Measurements from ENCODE around the gene ADAMTS17.

DNA sequence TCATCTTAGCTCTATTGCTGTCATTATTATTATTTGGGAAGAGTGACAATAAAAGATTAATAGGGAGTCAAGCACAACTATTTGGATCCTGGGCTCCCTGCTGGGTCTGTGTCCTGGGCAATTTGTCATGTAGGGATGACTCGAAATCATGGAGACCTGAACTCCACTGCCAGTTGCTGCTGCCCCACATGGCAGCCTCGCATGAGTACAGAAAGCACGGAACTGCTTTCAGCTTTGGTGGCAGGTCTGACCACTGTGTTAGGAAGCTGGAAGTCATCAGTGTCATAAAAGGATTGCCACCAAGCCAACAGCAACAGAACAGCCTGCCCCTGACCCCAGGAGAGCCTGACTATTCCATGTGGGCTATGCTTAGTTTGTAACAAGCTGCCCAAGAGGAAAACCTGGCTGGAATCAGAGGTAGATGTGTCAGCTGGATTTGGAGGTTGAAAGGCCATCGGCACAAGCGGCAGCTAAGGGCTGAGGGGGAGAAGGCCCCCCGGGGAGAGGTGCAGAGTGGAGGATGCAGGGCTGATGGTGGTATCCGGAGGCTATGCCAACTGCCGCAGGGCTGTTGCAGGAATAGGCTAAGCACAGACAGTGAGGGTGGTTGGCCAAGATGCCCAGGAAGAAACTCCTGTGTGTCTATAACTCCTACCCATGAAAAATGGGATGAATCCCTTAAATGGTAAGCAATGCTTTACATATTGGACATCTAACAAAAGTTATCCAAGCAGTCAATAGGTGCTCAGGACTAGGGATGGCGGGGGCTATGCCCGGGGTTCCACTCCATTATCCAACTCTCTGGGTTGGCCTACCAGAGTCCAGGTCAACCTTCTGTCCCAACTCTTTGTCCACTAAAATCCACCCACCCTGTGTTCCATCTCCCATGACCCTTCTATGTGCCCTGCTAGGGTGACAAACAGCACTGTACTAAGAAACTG is 291.6 kb downstream of the ADAMTS17 start:
- TF ChIP-seq, protein P1, sequence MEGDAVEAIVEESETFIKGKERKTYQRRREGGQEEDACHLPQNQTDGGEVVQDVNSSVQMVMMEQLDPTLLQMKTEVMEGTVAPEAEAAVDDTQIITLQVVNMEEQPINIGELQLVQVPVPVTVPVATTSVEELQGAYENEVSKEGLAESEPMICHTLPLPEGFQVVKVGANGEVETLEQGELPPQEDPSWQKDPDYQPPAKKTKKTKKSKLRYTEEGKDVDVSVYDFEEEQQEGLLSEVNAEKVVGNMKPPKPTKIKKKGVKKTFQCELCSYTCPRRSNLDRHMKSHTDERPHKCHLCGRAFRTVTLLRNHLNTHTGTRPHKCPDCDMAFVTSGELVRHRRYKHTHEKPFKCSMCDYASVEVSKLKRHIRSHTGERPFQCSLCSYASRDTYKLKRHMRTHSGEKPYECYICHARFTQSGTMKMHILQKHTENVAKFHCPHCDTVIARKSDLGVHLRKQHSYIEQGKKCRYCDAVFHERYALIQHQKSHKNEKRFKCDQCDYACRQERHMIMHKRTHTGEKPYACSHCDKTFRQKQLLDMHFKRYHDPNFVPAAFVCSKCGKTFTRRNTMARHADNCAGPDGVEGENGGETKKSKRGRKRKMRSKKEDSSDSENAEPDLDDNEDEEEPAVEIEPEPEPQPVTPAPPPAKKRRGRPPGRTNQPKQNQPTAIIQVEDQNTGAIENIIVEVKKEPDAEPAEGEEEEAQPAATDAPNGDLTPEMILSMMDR (IDR thresholded peaks at IDR 0.05): no peak
- no peak for TF ChIP-seq POLR2A (IDR thresholded peaks at IDR 0.05)
